HG02623 (cell line): Measurements from ENCODE around the gene PLPPR2.
"Not testable (repeated sequence)": the region's sequence is repeated elsewhere in the genome, so short reads cannot be mapped to it uniquely, and the experiment has no call there.

ENCODE experiments used
- ATAC-seq: cut with Tn5 transposase; IDR thresholded peaks from one replicate; pipeline ENCODE4 v1.9.1; 2021; ENCODE audit warnings: moderate library complexity; ENCODE audit not compliant: unreplicated experiment

The PLPPR2 gene

GRCh38 chr19:11355160-11356073, at the start of gene PLPPR2:
PLPPR2 (plus strand) TSS chr19:11355432; CDS start chr19:11357674, 2,242 bp downstream.
- ATAC-seq, result no peak

- ATAC-seq, result no peak
Measured at GRCh38 chr19:11306337-11306736, 48.9 kb upstream of the PLPPR2 start.

GRCh38 chr19:11320278-11320995, 34.8 kb upstream of the PLPPR2 start:
- not testable (repeated sequence) for ATAC-seq

GRCh38 chr19:11321191-11322126, 33.8 kb upstream of the PLPPR2 start:
- no peak for ATAC-seq

- no peak for ATAC-seq
Measured at GRCh38 chr19:11322269-11323024, 32.8 kb upstream of the PLPPR2 start.

- no peak for ATAC-seq
Measured at GRCh38 chr19:11323601-11324078, 31.6 kb upstream of the PLPPR2 start.

GRCh38 chr19:11324079-11324661, 31.1 kb upstream of the PLPPR2 start:
- ATAC-seq, result no peak

GRCh38 chr19:11324748-11325389, 30.4 kb upstream of the PLPPR2 start:
- ATAC-seq, result no peak

- no peak for ATAC-seq
Measured at GRCh38 chr19:11325544-11325943, 29.7 kb upstream of the PLPPR2 start.

- ATAC-seq, result no peak
Measured at GRCh38 chr19:11330127-11330526, 25.1 kb upstream of the PLPPR2 start.

GRCh38 chr19:11331502-11331901, 23.7 kb upstream of the PLPPR2 start:
- ATAC-seq, result no peak

GRCh38 chr19:11332822-11333221, 22.4 kb upstream of the PLPPR2 start:
- no peak for ATAC-seq

- not testable (repeated sequence) for ATAC-seq
Measured at GRCh38 chr19:11333838-11334237, 21.4 kb upstream of the PLPPR2 start.

- no peak for ATAC-seq
Measured at GRCh38 chr19:11335449-11336146, 19.6 kb upstream of the PLPPR2 start.

- no peak for ATAC-seq
Measured at GRCh38 chr19:11337080-11337479, 18.2 kb upstream of the PLPPR2 start.

GRCh38 chr19:11338121-11338520, 17.1 kb upstream of the PLPPR2 start:
- ATAC-seq, result no peak

- ATAC-seq, result no peak
Measured at GRCh38 chr19:11338569-11339253, 16.5 kb upstream of the PLPPR2 start.
